Hepatocyte (in vitro differentiated cells): ENCODE results near the gene PADI2. TPM values are rescaled to one million over a fixed set of nuclear protein-coding genes. Genes with fewer than 3 reads are reported as not detected.

ENCODE experiments used
- DNase-seq: peaks from one replicate; pipeline ENCODE4 v3.0.0-alpha.2; 2016; ENCODE audit warnings: low spot score
- H2AFZ ChIP-seq: fragments of 200-600 bp; sonication (generic); 2 replicates; pipeline ENCODE4 v1.6.0; 2016; ENCODE audit warnings: antibody characterized with exemption, mild to moderate bottlenecking
- H3K27ac ChIP-seq: fragments of 200-600 bp; sonication (generic); 2 replicates; pipeline ENCODE4 v1.5.1; 2016; ENCODE audit warnings: mild to moderate bottlenecking
- H3K27me3 ChIP-seq: fragments of 200-600 bp; sonication (generic); 2 replicates; pipeline ENCODE4 v1.6.1; 2016
- H3K36me3 ChIP-seq: fragments of 200-600 bp; sonication (generic); replicated peaks from 2 replicates; pipeline ENCODE4 v1.5.1; 2016; ENCODE audit warnings: low read depth; ENCODE audit not compliant: insufficient read depth
- H3K4me1 ChIP-seq: fragments of 200-600 bp; sonication (generic); 2 replicates; pipeline ENCODE4 v1.5.1; 2016; ENCODE audit warnings: mild to moderate bottlenecking, moderate library complexity; ENCODE audit not compliant: insufficient read depth
- H3K4me2 ChIP-seq: fragments of 200-600 bp; sonication (generic); 2 replicates; pipeline ENCODE4 v1.6.0; 2016
- H3K4me3 ChIP-seq: fragments of 200-600 bp; sonication (generic); 2 replicates; pipeline ENCODE4 v1.5.1; 2016; ENCODE audit warnings: mild to moderate bottlenecking
- H3K79me2 ChIP-seq: fragments of 200-600 bp; sonication (generic); 2 replicates; pipeline ENCODE4 v1.6.0; 2017; ENCODE audit warnings: mild to moderate bottlenecking
- H3K9me2 ChIP-seq: fragments of 200-600 bp; sonication (generic); replicated peaks from 2 replicates; pipeline ENCODE4 v1.6.0; 2017; ENCODE audit warnings: mild to moderate bottlenecking; ENCODE audit not compliant: insufficient read depth
- H3K9me3 ChIP-seq: fragments of 200-600 bp; sonication (generic); 2 replicates; pipeline ENCODE4 v1.5.1; 2016; ENCODE audit warnings: low read depth, mild to moderate bottlenecking
- H4K20me1 ChIP-seq: fragments of 200-600 bp; sonication (generic); 2 replicates; pipeline ENCODE4 v1.6.0; 2016; ENCODE audit warnings: mild to moderate bottlenecking; ENCODE audit not compliant: insufficient read depth, poor library complexity, severe bottlenecking
- EZH2 ChIP-seq: fragments of 200-600 bp; sonication (generic); IDR thresholded peaks from 2 replicates; pipeline ENCODE4 v1.6.1; 2016; ENCODE audit warnings: antibody characterized with exemption, mild to moderate bottlenecking, borderline replicate concordance
- EZH2phosphoT487 ChIP-seq: fragments of 200-600 bp; sonication (generic); IDR thresholded peaks from one replicate; pipeline ENCODE4 v1.6.1; 2018; ENCODE audit warnings: antibody characterized with exemption, mild to moderate bottlenecking, low read depth, moderate library complexity; ENCODE audit not compliant: unreplicated experiment, severe bottlenecking
- WGBS: methylation state at CpG from one replicate; pipeline ENCODE4 v1.1.6; 2016; ENCODE audit warnings: low lambda C conversion rate; ENCODE audit errors: missing lambda C conversion rate; 5-methylcytosine and 5-hydroxymethylcytosine counted together
- polyA plus RNA-seq: library from polyadenylated mRNA; unstranded; fragments of >200 nt; fragmentation: Nextera tagmentation; extraction: Ambion mirVana; gene quantifications from 2 replicates; pipeline ENCODE4 v1.2.1, GENCODE V29; 2016
- total RNA-seq: library from RNA; depleted of rRNA; stranded (reverse); fragments of >200 nt; gene quantifications from 2 replicates; pipeline ENCODE4 v1.2.3, GENCODE V29; 2014
- TF ChIP-seq, protein P1 (sequence below): fragments of 200-600 bp; sonication (generic); IDR thresholded peaks from 2 replicates; pipeline ENCODE4 v1.5.1; 2016; ENCODE audit warnings: antibody characterized with exemption, mild to moderate bottlenecking; ENCODE audit not compliant: poor library complexity

The PADI2 gene
- total and polyA plus RNA-seq, 2 experiments from 2014 or later: 10.6 to 11.3 TPM

DNA sequence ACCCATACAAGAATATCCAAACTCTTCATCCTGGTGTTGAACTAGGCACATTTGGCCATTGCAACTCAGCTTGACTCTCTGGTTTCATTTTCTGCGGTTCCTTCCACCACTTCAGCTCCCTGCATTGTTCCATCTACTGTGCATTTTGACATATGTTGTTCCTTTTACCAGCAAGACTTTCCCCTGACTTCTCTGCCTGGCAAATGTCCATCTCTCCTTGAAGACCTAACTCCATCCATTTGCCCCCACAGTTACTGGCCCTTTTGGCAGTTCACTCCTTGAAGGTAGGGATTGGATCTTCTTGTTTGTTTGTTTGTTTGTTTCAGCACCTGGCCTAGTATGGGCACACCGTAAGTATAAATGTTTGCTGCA, 8.7 kb downstream of the PADI2 start:
- no peaks in the 10 kb centered on the region for H3K36me3 ChIP-seq
- H3K9me3 ChIP-seq: no peaks in the 10 kb centered on the region
- no peak overlapping the region for H2AFZ ChIP-seq
- TF ChIP-seq, protein P1, sequence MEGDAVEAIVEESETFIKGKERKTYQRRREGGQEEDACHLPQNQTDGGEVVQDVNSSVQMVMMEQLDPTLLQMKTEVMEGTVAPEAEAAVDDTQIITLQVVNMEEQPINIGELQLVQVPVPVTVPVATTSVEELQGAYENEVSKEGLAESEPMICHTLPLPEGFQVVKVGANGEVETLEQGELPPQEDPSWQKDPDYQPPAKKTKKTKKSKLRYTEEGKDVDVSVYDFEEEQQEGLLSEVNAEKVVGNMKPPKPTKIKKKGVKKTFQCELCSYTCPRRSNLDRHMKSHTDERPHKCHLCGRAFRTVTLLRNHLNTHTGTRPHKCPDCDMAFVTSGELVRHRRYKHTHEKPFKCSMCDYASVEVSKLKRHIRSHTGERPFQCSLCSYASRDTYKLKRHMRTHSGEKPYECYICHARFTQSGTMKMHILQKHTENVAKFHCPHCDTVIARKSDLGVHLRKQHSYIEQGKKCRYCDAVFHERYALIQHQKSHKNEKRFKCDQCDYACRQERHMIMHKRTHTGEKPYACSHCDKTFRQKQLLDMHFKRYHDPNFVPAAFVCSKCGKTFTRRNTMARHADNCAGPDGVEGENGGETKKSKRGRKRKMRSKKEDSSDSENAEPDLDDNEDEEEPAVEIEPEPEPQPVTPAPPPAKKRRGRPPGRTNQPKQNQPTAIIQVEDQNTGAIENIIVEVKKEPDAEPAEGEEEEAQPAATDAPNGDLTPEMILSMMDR: no peak
- TF ChIP-seq EZH2phosphoT487 (no peak), EZH2 (no peak)
- H3K27me3 ChIP-seq: no peaks in the 10 kb centered on the region
- peak overlapping the region; percentile 92 for H3K27ac ChIP-seq
- peaks cover 17% of the 10 kb centered on the region for H3K4me1 ChIP-seq
- H3K9me2 ChIP-seq: no peaks in the 10 kb centered on the region
- WGBS: 95% methylated on average over 2 of the region's 2 CpGs
- no peak for DNase-seq
- H3K4me3 ChIP-seq: no peak overlapping the region
- no peaks in the 10 kb centered on the region for H3K79me2 ChIP-seq
- peak overlapping the region; percentile 60 for H3K4me2 ChIP-seq
- H4K20me1 ChIP-seq: no peaks in the 10 kb centered on the region

GRCh38 chr1:17109892-17110554, 9.2 kb downstream of the PADI2 start:
- Histone ChIP-seq H3K36me3 (no peaks in the 10 kb centered on the region), H3K4me3 (no peak overlapping the region), H2AFZ (no peak overlapping the region), H3K27me3 (no peaks in the 10 kb centered on the region), H3K4me2 (peak overlapping the region; percentile 60), H3K4me1 (peaks cover 17% of the 10 kb centered on the region), H3K9me2 (no peaks in the 10 kb centered on the region), H3K79me2 (no peaks in the 10 kb centered on the region), H3K27ac (peak overlapping the region; percentile 92), H3K9me3 (no peaks in the 10 kb centered on the region), H4K20me1 (no peaks in the 10 kb centered on the region)
- 44% methylated on average over 5 of the region's 5 CpGs for WGBS
- DNase-seq: peak; percentile 71
- no peak for TF ChIP-seq EZH2phosphoT487
- TF ChIP-seq, protein P1: no peak
- no peak for TF ChIP-seq EZH2

GRCh38 chr1:17108786-17109185, 10.5 kb downstream of the PADI2 start:
- DNase-seq: no peak
- Histone ChIP-seq H3K27me3 (no peaks in the 10 kb centered on the region), H3K9me2 (no peaks in the 10 kb centered on the region), H2AFZ (no peak overlapping the region), H3K4me3 (no peak overlapping the region), H3K9me3 (no peaks in the 10 kb centered on the region), H4K20me1 (no peaks in the 10 kb centered on the region), H3K4me1 (peaks cover 17% of the 10 kb centered on the region), H3K36me3 (no peaks in the 10 kb centered on the region), H3K4me2 (no peak overlapping the region), H3K27ac (peak overlapping the region; percentile 92), H3K79me2 (no peaks in the 10 kb centered on the region)
- WGBS: 100% methylated on average over 1 of the region's 1 CpG
- TF ChIP-seq, protein P1: no peak
- TF ChIP-seq EZH2phosphoT487 (no peak), EZH2 (no peak)
